MM.1S (cell line): ENCODE data around the gene RUNX1.

Experiments
- DNase-seq: peaks from one replicate; pipeline ENCODE4 v3.0.0-alpha.2; 2015
- H2AFZ ChIP-seq: fragments of 300-600 bp; sonication (generic); 2 replicates; pipeline ENCODE4 v1.6.0; 2016; ENCODE audit warnings: antibody characterized with exemption, low read length
- H3F3A ChIP-seq: fragments of 300-600 bp; sonication (generic); 2 replicates; pipeline ENCODE4 v1.6.1; 2016; ENCODE audit warnings: mild to moderate bottlenecking, antibody characterized with exemption, low read length, moderate library complexity, mixed read lengths; ENCODE audit not compliant: insufficient read depth
- H3K27ac ChIP-seq: fragments of 300-600 bp; sonication (generic); 2 replicates; pipeline ENCODE4 v1.5.1; 2016; ENCODE audit warnings: mild to moderate bottlenecking, low read length
- H3K27me3 ChIP-seq: fragments of 300-600 bp; sonication (generic); replicated peaks from 2 replicates; pipeline ENCODE4 v1.6.0; 2016; ENCODE audit warnings: low read length; ENCODE audit not compliant: insufficient read depth
- H3K36me3 ChIP-seq: fragments of 300-600 bp; sonication (generic); replicated peaks from 2 replicates; pipeline ENCODE4 v1.6.1; 2016; ENCODE audit warnings: mild to moderate bottlenecking, low read length, mixed read lengths; ENCODE audit not compliant: insufficient read depth
- H3K4me1 ChIP-seq: fragments of 300-600 bp; sonication (generic); 2 replicates; pipeline ENCODE4 v1.6.1; 2016; ENCODE audit warnings: low read length, mixed read lengths
- H3K4me2 ChIP-seq: fragments of 300-600 bp; sonication (generic); 2 replicates; pipeline ENCODE4 v1.6.0; 2016; ENCODE audit warnings: low read depth, low read length
- H3K4me3 ChIP-seq: fragments of 300-600 bp; sonication (generic); 2 replicates; pipeline ENCODE4 v1.5.1; 2016; ENCODE audit warnings: low read length, mixed read lengths
- H3K79me2 ChIP-seq: fragments of 300-600 bp; sonication (generic); 2 replicates; pipeline ENCODE4 v1.6.1; 2016; ENCODE audit warnings: mixed run types, low read length, mixed read lengths
- H3K9ac ChIP-seq: fragments of 300-600 bp; sonication (generic); 2 replicates; pipeline ENCODE4 v1.6.1; 2016; ENCODE audit warnings: low read length, mixed read lengths
- H3K9me2 ChIP-seq: fragments of 300-600 bp; sonication (generic); replicated peaks from 2 replicates; pipeline ENCODE4 v1.6.1; 2016; ENCODE audit warnings: mild to moderate bottlenecking, low read length, mixed read lengths; ENCODE audit not compliant: insufficient read depth
- H3K9me3 ChIP-seq: fragments of 300-600 bp; sonication (generic); replicated peaks from 2 replicates; pipeline ENCODE4 v1.6.1; 2016; ENCODE audit warnings: mild to moderate bottlenecking, low read length, mixed read lengths; ENCODE audit not compliant: insufficient read depth
- H4K20me1 ChIP-seq: fragments of 300-600 bp; sonication (generic); 2 replicates; pipeline ENCODE4 v1.6.1; 2016; ENCODE audit warnings: mild to moderate bottlenecking, low read length, moderate library complexity, mixed read lengths; ENCODE audit not compliant: insufficient read depth
- CTCF ChIP-seq: fragments of 300-600 bp; sonication (generic); IDR thresholded peaks from 2 replicates; pipeline ENCODE4 v1.5.1; 2016; ENCODE audit warnings: antibody characterized with exemption, low read length, mixed read lengths
- EZH2 ChIP-seq: fragments of 300-600 bp; sonication (generic); optimal IDR thresholded peaks from 2 replicates; pipeline ENCODE3; 2017; ENCODE audit warnings: low read depth, mild to moderate bottlenecking, antibody characterized with exemption, low read length, mixed read lengths
- EZH2phosphoT487 ChIP-seq: fragments of 300-600 bp; sonication (generic); IDR thresholded peaks from 2 replicates; pipeline ENCODE4 v1.6.1; 2018; ENCODE audit warnings: antibody characterized with exemption, low read length

Gene RUNX1

GRCh38 chr21:34768326-34768725, 280.8 kb downstream of the RUNX1 start:
- TF ChIP-seq EZH2phosphoT487: no peak
- TF ChIP-seq CTCF: no peak
- no peak for TF ChIP-seq EZH2
- Histone ChIP-seq H3K79me2 (no peaks in the 10 kb centered on the region), H3K36me3 (no peaks in the 10 kb centered on the region), H3K9ac (no peak overlapping the region), H3K9me2 (no peaks in the 10 kb centered on the region), H3K4me3 (no peak overlapping the region), H2AFZ (no peak overlapping the region), H3K27me3 (no peaks in the 10 kb centered on the region), H3K9me3 (no peaks in the 10 kb centered on the region), H3K4me2 (no peak overlapping the region), H3K27ac (no peak overlapping the region), H3K4me1 (no peaks in the 10 kb centered on the region), H4K20me1 (no peaks in the 10 kb centered on the region), H3F3A (no peaks in the 10 kb centered on the region)
- DNase-seq: no peak

GRCh38 chr21:34766862-34767261, 282.2 kb downstream of the RUNX1 start:
- H3K79me2 ChIP-seq: no peaks in the 10 kb centered on the region
- TF ChIP-seq CTCF (no peak), EZH2phosphoT487 (no peak), EZH2 (no peak)
- H3K4me2 ChIP-seq: no peak overlapping the region
- no peaks in the 10 kb centered on the region for H3K9me3 ChIP-seq
- H3K9ac ChIP-seq: no peak overlapping the region
- no peaks in the 10 kb centered on the region for H3K9me2 ChIP-seq
- H3K4me1 ChIP-seq: no peaks in the 10 kb centered on the region
- no peaks in the 10 kb centered on the region for H3K36me3 ChIP-seq
- H3K27ac ChIP-seq: no peak overlapping the region
- H3K4me3 ChIP-seq: no peak overlapping the region
- H2AFZ ChIP-seq: no peak overlapping the region
- no peaks in the 10 kb centered on the region for H4K20me1 ChIP-seq
- no peaks in the 10 kb centered on the region for H3F3A ChIP-seq
- H3K27me3 ChIP-seq: no peaks in the 10 kb centered on the region
- no peak for DNase-seq

GRCh38 chr21:34765619-34766018, 283.5 kb downstream of the RUNX1 start:
- Histone ChIP-seq H3K27ac (no peak overlapping the region), H4K20me1 (no peaks in the 10 kb centered on the region), H3F3A (no peaks in the 10 kb centered on the region), H3K27me3 (no peaks in the 10 kb centered on the region), H3K36me3 (no peaks in the 10 kb centered on the region), H2AFZ (no peak overlapping the region), H3K9me2 (no peaks in the 10 kb centered on the region), H3K9me3 (no peaks in the 10 kb centered on the region), H3K79me2 (no peaks in the 10 kb centered on the region), H3K9ac (no peak overlapping the region), H3K4me1 (no peaks in the 10 kb centered on the region), H3K4me2 (no peak overlapping the region), H3K4me3 (no peak overlapping the region)
- DNase-seq: no peak
- no peak for TF ChIP-seq EZH2phosphoT487
- TF ChIP-seq CTCF: no peak
- no peak for TF ChIP-seq EZH2
